ENCODE results near the gene FAF1. TPM values are rescaled to one million over a fixed set of nuclear protein-coding genes. Genes with fewer than 3 reads are reported as not detected.

FAF1 gene
- total RNA-seq, 1 experiment from 2014 or later, result 14.7 TPM

GRCh38 chr1:50488876-50489275 is 471.2 kb downstream of the FAF1 start:
- no peak overlapping the region for H3K4me3 ChIP-seq (ENCODE audit: low read length)
- H3F3A ChIP-seq (ENCODE audit: low read length, unreplicated experiment), result no peaks in the 10 kb centered on the region
- H3K79me2 ChIP-seq (ENCODE audit: low read length), result no peaks in the 10 kb centered on the region
- no peaks in the 10 kb centered on the region for H3K9me3 ChIP-seq (ENCODE audit: low read length)
- ATAC-seq (no peak), DNase-seq (no peak)
- no TSS peak for BruUV-seq (replicated peaks)
- H3K36me3 ChIP-seq (ENCODE audit: low read depth, low read length), result no peaks in the 10 kb centered on the region
- no peaks in the 10 kb centered on the region for H3K9me2 ChIP-seq (replicated peaks; ENCODE audit: low read length)
- CTCF ChIA-PET, result no interaction called here
- no peak overlapping the region for H3K9ac ChIP-seq (ENCODE audit: low read length)
- intact Hi-C loops (cut with micrococcal nuclease), result no loop called here
- no peaks in the 10 kb centered on the region for H3K4me1 ChIP-seq (ENCODE audit: insufficient read depth, low read length)
- H4K20me1 ChIP-seq (ENCODE audit: low read length), result no peaks in the 10 kb centered on the region
- no peaks in the 10 kb centered on the region for H3K27me3 ChIP-seq (ENCODE audit: low read length)
- H2AFZ ChIP-seq (ENCODE audit: low read length), result no peak overlapping the region
- POLR2A ChIA-PET (ENCODE audit: unreplicated experiment), result no interaction called here
- TF ChIP-seq EZH2phosphoT487 (IDR thresholded peaks at IDR 0.05; ENCODE audit: borderline replicate concordance, low read length), result no peak
- no peak for TF ChIP-seq CTCF (conservative IDR thresholded peaks at IDR 0.05; ENCODE audit: low read depth, low read length)
- no peak overlapping the region for H3K4me2 ChIP-seq (ENCODE audit: low read length)
- no peak overlapping the region for H3K27ac ChIP-seq (ENCODE audit: low read length)

DNA sequence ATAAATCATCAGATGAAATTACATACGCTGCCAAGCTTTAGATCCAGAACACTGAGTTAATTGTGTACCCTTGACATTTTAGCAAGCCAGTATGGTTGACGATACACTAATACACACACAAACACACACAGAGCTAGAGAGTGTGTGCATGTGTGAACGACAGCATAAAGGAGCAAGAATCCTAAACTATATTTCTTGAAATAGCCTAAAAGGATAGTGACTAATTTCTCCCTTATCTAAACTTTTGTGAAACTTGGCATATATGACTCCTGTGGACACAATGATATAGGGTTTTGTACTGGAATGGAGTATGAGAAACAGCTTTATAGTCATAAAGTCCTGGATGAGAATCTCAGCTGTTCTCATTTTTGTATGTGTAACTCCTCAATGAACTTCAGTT is 471.7 kb downstream of the FAF1 start:
- no peak overlapping the region for H2AFZ ChIP-seq (ENCODE audit: low read length)
- DNase-seq (no peak), ATAC-seq (no peak)
- no peaks in the 10 kb centered on the region for H3K4me1 ChIP-seq (ENCODE audit: insufficient read depth, low read length)
- POLR2A ChIA-PET (ENCODE audit: unreplicated experiment), result no interaction called here
- TF ChIP-seq EZH2phosphoT487 (IDR thresholded peaks at IDR 0.05; ENCODE audit: borderline replicate concordance, low read length) (no peak), EZH2 (IDR thresholded peaks at IDR 0.05; ENCODE audit: low read length, unreplicated experiment) (no peak), CTCF (conservative IDR thresholded peaks at IDR 0.05; ENCODE audit: low read depth, low read length) (no peak)
- BruUV-seq (replicated peaks), result no TSS peak
- no peaks in the 10 kb centered on the region for H3K27me3 ChIP-seq (ENCODE audit: low read length)
- no peak overlapping the region for H3K9ac ChIP-seq (ENCODE audit: low read length)
- H3F3A ChIP-seq (ENCODE audit: low read length, unreplicated experiment), result no peaks in the 10 kb centered on the region
- intact Hi-C loops (cut with micrococcal nuclease), result no loop called here
- H3K9me3 ChIP-seq (ENCODE audit: low read length), result no peaks in the 10 kb centered on the region
- no peak overlapping the region for H3K4me2 ChIP-seq (ENCODE audit: low read length)
- H3K27ac ChIP-seq (ENCODE audit: low read length), result no peak overlapping the region
- no peak overlapping the region for H3K4me3 ChIP-seq (ENCODE audit: low read length)
- no peaks in the 10 kb centered on the region for H3K36me3 ChIP-seq (ENCODE audit: low read depth, low read length)
- CTCF ChIA-PET, result no interaction called here
- H4K20me1 ChIP-seq (ENCODE audit: low read length), result no peaks in the 10 kb centered on the region
- H3K9me2 ChIP-seq (replicated peaks; ENCODE audit: low read length), result no peaks in the 10 kb centered on the region
- H3K79me2 ChIP-seq (ENCODE audit: low read length), result no peaks in the 10 kb centered on the region

- no peak for TF ChIP-seq CTCF (conservative IDR thresholded peaks at IDR 0.05; ENCODE audit: low read depth, low read length)
- no peak for TF ChIP-seq EZH2 (IDR thresholded peaks at IDR 0.05; ENCODE audit: low read length, unreplicated experiment)
- no peak for TF ChIP-seq EZH2phosphoT487 (IDR thresholded peaks at IDR 0.05; ENCODE audit: borderline replicate concordance, low read length)
- no peak overlapping the region for H3K4me2 ChIP-seq (ENCODE audit: low read length)
- intact Hi-C loops (cut with micrococcal nuclease), result no loop called here
- POLR2A ChIA-PET (ENCODE audit: unreplicated experiment), result no interaction called here
- no peaks in the 10 kb centered on the region for H3F3A ChIP-seq (ENCODE audit: low read length, unreplicated experiment)
- H3K9me3 ChIP-seq (ENCODE audit: low read length), result no peaks in the 10 kb centered on the region
- H4K20me1 ChIP-seq (ENCODE audit: low read length), result no peaks in the 10 kb centered on the region
- H3K79me2 ChIP-seq (ENCODE audit: low read length), result no peaks in the 10 kb centered on the region
- BruUV-seq (replicated peaks), result no TSS peak
- H3K36me3 ChIP-seq (ENCODE audit: low read depth, low read length), result no peaks in the 10 kb centered on the region
- H2AFZ ChIP-seq (ENCODE audit: low read length), result no peak overlapping the region
- CTCF ChIA-PET, result no interaction called here
- DNase-seq (no peak), ATAC-seq (no peak)
- H3K27ac ChIP-seq (ENCODE audit: low read length), result no peak overlapping the region
- no peak overlapping the region for H3K9ac ChIP-seq (ENCODE audit: low read length)
- no peaks in the 10 kb centered on the region for H3K9me2 ChIP-seq (replicated peaks; ENCODE audit: low read length)
- H3K4me3 ChIP-seq (ENCODE audit: low read length), result no peak overlapping the region
- no peaks in the 10 kb centered on the region for H3K4me1 ChIP-seq (ENCODE audit: insufficient read depth, low read length)
- no peaks in the 10 kb centered on the region for H3K27me3 ChIP-seq (ENCODE audit: low read length)
These were observed 472.3 kb downstream of the FAF1 start for GRCh38 chr1:50487725-50488124.

Measured in PC-3 (cell line).